SH-SY5Y (cell line): ENCODE measurements around the gene TPM3.
A peak's percentile ranks its signal among the peaks of the same experiment; 100 is the strongest.

Source experiments
- GATA2 ChIP-seq: IDR thresholded peaks from 2 replicates; pipeline ENCODE4 v1.6.1; 2011; ENCODE audit warnings: mild to moderate bottlenecking, low read depth, low read length
- GATA3 ChIP-seq: IDR thresholded peaks from 2 replicates; pipeline ENCODE4 v1.6.1; 2011; ENCODE audit warnings: low read depth, mild to moderate bottlenecking, low read length, moderate library complexity

Gene TPM3

DNA sequence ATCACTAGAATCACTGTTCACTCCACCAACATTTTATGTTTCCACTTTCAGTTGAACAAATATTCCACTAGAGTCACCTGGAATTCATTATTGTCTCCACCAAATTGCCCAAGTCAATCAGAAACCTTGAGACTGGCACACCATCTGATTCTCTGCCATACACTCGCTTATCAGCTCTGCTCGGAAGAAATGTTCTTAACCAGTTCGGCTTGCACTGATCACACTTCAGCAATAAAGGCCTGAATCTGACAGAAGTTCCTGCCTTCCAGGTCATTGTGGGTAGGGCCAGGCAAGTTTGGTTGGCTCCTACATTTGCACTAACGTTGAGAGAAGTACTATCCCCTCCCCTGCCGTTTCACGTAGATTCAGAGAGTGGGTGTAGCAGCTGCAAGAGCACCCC, 10.0 kb downstream of the TPM3 start:
- no peak for TF ChIP-seq GATA2
- TF ChIP-seq GATA3: no peak

DNA sequence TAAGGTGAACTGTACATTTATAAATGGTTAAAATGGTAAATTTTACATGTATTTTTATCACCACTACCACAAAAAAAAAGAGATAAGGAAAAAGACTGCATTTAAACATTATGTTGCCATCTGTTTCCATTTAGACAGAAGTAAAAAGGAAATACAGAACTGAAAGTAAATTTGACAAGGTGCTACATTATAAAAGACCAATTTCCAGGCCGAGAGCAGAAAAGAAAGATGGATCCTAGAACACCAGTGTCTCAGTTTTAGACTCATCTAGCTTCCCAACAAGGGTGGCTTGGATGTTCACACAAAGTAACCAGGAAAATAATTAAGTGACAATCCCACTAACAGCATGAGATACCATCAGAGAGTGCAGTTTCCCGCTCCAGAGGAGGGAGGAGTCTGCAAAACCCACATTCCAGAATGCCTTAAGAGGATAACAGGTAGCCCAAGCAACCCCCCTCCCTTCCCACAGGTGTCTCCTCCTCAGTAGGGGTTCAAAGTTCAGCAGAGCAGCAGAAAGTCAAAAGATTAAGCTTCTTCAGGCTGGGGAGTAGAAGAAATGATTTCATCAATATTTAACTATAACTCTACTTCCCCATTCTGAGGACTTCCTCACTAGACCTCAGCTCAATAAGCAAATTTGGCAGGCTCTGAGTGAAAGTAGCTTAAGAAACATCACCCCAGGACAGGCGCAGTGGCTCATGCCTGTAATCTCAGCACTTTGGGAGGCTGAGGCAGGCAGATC, 11.8 kb downstream of the TPM3 start:
- TF ChIP-seq GATA2 (peak; percentile 13; the same call in 1 of the 2 replicates), GATA3 (no peak)

DNA sequence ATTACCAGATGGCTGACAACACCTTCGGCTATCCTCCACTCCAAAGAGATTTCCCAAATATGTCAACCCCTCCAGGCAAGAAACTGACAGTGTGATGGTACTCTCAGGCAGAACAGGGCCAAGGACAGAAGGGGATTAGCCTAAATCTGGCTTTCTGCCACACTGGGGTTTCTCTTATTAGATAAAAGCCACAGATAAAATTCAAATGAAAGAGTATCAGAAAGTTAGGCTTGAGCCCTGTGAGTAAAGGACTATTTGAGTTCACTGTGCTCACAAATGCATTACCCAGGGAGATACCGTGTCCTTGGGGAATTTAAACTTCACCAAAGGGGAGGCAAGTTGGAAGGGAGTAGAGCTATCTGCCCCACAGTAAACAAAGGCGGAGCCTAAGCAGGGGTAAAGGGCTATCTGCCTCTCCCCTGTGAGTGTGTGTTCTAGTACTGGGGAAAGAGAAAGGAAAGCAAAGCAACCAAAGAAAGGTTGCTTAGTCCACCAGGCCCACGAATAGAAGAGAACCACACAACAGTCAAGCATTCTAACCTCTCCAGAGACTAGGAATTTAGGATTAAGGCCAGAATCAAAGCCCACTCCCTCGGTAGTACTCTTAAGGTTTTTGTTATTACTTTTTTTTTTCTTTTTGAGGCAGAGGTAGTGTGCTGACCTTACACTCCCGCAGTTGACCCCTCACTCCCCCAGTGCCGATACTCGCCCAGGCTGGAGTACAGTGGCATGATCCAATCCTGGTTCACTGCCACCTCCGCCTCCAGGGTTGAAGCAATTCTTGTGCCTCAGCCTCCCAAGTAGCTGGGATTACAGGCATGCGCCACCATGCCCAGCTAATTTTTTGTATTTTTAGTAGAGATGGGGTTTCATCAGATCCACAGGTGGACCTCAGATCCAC, 12.7 kb downstream of the TPM3 start:
- no peak for TF ChIP-seq GATA2
- no peak for TF ChIP-seq GATA3

DNA sequence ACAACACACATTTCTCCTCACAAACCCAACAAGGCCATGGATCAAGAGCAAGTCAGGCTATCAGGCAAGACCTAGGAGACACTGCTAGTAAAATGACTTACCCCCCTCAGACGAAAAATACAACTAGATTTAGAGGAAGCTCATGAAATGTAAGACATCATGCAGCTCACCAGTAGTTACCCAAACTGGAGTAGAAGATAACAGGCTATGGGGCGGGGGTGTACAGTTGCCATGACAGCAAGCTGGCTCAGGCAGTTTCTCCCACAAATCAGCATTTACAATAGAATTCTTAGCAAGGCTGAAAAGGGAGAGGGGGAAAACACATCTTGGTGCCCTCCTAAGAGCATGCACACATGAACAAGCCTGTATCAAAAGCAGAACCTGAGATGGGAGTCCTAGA, 13.9 kb downstream of the TPM3 start:
- TF ChIP-seq GATA2 (no peak), GATA3 (no peak)

DNA sequence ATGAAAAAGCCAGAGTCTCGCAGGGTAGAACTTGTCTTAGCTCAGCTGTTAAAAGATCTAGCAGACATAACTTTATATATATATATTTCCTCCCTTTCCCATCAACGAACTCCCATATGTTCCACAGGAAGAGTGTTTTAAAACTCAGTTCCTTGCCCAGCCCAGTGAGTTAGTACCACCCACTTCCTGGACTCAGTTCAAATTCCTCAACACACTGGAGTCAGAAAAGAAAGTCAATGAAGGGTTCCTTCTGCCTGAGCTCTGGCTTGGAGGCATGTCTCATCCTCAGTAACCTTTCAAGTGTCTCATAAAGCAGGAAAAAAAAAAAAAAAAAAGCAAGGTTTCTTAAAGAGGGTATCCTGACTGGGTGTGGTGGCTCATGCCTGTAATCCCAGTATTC, 15.6 kb downstream of the TPM3 start:
- no peak for TF ChIP-seq GATA2
- no peak for TF ChIP-seq GATA3

DNA sequence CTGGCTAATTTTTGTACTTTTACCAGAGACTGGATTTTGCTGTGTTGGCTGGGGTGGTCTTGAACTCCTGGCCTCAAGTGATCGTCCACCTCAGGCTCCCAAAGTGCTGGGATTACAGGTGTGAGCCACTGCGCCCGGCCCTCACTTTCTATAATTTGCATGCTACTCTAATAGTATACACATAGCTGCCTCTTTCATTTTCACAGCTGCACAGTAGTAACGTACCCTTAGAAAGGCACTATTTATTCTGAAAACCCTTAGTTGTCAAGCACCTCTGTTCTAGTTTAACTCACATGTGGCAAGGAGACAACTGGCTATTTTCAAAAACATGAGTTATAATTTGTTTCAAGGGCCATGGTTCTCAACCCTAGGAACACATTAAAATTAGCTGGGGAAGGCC, 17.2 kb downstream of the TPM3 start:
- TF ChIP-seq GATA2 (no peak), GATA3 (no peak)

DNA sequence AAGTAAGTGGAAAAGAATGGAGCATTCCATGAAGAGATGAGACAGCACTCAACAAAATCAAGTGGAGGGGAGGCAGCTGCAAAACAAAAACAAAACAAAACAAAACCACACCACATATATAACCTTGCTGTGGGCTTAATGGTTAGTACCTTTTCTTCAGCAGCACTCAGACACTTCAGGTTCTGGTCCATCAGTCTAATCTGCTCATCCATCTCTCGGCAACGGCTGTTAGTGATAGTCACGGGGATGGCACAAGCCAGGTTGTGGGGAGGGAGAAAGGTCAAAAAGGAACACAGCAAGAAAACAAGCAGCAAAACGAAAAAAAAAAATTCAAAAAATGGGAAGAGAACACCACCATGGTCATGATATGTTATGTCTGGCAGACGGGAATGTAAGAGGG, 20.0 kb downstream of the TPM3 start:
- TF ChIP-seq GATA3 (no peak), GATA2 (no peak)

GRCh38 chr1:154171223-154171583, 20.7 kb downstream of the TPM3 start:
- TF ChIP-seq GATA2 (no peak), GATA3 (no peak)

- no peak for TF ChIP-seq GATA3
- TF ChIP-seq GATA2: no peak
These were observed 21.2 kb downstream of the TPM3 start for GRCh38 chr1:154170547-154171222.

DNA sequence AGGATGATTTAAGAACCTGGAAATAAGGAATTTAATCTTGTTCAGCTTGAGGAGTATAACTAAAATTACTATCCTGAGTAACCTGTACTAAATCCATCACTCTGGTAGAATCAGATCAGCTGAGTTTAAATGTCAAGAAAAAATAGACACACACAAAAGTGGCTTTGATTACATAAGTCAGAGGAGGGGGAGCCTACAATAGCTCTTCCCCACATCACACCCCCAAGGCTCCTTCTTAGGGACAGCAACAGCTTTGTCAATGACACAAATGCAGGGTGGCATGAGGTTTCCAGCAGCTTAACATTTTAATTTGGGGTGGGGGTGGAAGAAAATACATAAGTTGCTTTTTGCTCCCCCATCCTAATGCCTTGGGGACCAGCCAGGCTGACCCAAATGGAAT, 24.4 kb downstream of the TPM3 start:
- TF ChIP-seq GATA2 (no peak), GATA3 (no peak)

DNA sequence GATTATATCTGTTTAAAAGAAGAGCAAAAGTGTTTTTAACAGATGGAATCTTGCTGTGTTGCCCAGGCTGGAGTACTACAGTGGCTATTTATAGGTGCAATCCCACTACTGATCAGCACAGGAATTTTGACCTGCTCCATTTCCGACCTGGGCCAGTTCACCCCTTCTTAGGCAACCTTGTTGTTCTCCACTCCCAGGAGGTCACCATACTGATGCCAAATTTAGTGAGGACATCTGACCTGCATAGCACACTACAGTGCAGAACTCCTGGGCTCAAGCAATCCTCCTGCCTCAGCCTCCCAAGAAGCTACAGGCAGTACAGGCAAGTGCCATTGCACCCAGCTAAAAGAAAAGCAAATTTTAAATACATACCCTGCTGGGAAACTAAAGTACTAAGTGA, 25.7 kb downstream of the TPM3 start:
- TF ChIP-seq GATA2: no peak
- no peak for TF ChIP-seq GATA3

DNA sequence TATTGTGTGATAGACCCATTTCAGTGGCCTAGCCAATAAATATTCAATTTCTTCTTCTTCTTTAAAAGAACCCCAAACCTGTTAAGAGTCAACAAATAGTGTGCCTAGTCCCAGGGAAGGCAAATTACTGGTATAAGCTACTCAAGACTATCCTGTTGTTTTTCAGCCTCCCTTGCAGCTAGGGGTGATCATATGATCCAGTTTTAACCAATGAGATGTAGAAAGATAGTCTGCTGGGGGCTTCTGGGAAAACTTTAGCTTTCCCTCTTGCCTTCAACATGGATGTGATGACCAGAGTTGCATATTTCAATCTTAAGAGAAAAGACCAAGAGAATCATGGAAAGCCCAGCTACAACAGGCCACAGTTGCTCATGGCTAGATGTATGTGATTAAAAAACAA, 32.3 kb downstream of the TPM3 start:
- TF ChIP-seq GATA2: no peak
- TF ChIP-seq GATA3: no peak

- TF ChIP-seq GATA2 (no peak), GATA3 (no peak)
These were observed 33.4 kb downstream of the TPM3 start for GRCh38 chr1:154158307-154159125.
